Measurements from ENCODE around the gene FAM124B.
A peak's percentile ranks its signal among the peaks of the same experiment; 100 is the strongest.

FAM124B gene, protein sequence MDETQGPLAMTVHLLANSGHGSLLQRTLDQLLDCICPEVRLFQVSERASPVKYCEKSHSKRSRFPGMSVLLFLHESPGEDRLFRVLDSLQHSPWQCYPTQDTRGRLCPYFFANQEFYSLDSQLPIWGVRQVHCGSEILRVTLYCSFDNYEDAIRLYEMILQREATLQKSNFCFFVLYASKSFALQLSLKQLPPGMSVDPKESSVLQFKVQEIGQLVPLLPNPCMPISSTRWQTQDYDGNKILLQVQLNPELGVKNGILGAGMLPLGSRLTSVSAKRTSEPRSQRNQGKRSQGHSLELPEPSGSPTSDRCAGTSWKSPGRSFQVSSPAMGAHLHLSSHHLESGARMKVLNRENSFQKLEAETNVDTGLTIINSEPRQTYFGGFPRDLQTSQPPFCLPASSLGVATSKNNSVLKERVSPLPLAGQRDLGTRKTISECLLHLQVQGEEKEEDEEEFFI

DNA sequence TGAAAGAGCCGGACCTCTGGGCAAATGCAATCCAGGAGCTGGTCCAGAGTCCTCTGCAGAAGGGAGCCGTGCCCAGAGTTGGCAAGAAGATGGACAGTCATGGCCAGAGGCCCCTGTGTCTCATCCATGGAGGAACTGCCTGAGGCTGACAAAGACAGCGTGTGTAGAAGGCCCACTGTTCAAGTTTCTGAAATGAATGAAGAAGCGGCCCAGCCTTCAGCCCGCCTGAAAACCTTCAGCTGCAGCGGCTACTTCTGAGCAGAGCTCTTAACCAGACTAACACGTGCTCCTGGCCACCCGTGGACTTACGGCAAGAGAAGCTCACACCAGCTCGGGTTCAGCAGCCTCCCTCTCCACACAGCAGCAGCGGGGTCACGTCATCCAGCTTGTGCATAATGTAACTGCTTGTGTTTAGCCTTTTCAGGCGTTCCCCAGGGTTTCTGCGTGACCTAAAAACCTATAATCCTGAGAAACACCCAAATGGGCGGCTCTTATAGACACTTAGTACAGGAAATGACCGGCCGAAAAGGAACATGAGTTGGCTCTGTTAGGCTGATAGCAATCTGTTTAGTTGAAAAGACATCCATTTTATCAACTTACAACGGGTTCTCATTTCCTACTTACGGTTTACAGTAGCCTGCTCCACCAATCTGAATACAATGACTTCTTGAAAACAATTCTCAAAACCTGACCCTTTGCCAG lies at the start of gene FAM124B:
FAM124B (minus strand) TSS at position 467 of the 702 bp plus-strand sequence; CDS start at position 128, 339 bp downstream.
- H3K27me3 ChIP-seq (ENCODE audit: insufficient read depth, low read length, poor library complexity, severe bottlenecking) = no peaks in the 10 kb centered on the region
- H3K9me3 ChIP-seq (ENCODE audit: insufficient read depth, low read depth, low read length) = peaks cover 7% of the 10 kb centered on the region; the same call in 1 of the 2 replicates
- peak within 1 kb of the TSS; percentile 89 for H3K9ac ChIP-seq (ENCODE audit: low read depth, low read length, poor library complexity, severe bottlenecking)
- H2AFZ ChIP-seq (ENCODE audit: low read length) = peak within 1 kb of the TSS; percentile 79
- peak within 1 kb of the TSS; percentile 88 for H3K4me3 ChIP-seq (ENCODE audit: low read length, poor library complexity, severe bottlenecking)
- peaks cover 17% of the 10 kb centered on the region for H4K20me1 ChIP-seq (ENCODE audit: insufficient read depth, low read length, poor library complexity, severe bottlenecking)
- H3K4me1 ChIP-seq (ENCODE audit: insufficient read depth, low read length, poor library complexity, severe bottlenecking) = peaks cover 57% of the 10 kb centered on the region
- H3K36me3 ChIP-seq (ENCODE audit: insufficient read depth, low read length) = no peaks in the 10 kb centered on the region
- peaks cover 3% of the 10 kb centered on the region; the same call in 1 of the 2 replicates for H3F3A ChIP-seq (ENCODE audit: low read depth)
- peaks cover 48% of the 10 kb centered on the region for H3K79me2 ChIP-seq (ENCODE audit: insufficient read depth, low read length)
- H3K4me2 ChIP-seq (ENCODE audit: low read depth, low read length, poor library complexity, severe bottlenecking) = peak within 1 kb of the TSS; percentile 97
- no peaks in the 10 kb centered on the region for H3K9me2 ChIP-seq (replicated peaks; ENCODE audit: low read depth, low read length)
- no peak for TF ChIP-seq EZH2phosphoT487 (IDR thresholded peaks at IDR 0.05; ENCODE audit: borderline replicate concordance)
- TF ChIP-seq, protein P1, sequence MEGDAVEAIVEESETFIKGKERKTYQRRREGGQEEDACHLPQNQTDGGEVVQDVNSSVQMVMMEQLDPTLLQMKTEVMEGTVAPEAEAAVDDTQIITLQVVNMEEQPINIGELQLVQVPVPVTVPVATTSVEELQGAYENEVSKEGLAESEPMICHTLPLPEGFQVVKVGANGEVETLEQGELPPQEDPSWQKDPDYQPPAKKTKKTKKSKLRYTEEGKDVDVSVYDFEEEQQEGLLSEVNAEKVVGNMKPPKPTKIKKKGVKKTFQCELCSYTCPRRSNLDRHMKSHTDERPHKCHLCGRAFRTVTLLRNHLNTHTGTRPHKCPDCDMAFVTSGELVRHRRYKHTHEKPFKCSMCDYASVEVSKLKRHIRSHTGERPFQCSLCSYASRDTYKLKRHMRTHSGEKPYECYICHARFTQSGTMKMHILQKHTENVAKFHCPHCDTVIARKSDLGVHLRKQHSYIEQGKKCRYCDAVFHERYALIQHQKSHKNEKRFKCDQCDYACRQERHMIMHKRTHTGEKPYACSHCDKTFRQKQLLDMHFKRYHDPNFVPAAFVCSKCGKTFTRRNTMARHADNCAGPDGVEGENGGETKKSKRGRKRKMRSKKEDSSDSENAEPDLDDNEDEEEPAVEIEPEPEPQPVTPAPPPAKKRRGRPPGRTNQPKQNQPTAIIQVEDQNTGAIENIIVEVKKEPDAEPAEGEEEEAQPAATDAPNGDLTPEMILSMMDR (conservative IDR thresholded peaks at IDR 0.05; ENCODE audit: low read length) = no peak

DNA sequence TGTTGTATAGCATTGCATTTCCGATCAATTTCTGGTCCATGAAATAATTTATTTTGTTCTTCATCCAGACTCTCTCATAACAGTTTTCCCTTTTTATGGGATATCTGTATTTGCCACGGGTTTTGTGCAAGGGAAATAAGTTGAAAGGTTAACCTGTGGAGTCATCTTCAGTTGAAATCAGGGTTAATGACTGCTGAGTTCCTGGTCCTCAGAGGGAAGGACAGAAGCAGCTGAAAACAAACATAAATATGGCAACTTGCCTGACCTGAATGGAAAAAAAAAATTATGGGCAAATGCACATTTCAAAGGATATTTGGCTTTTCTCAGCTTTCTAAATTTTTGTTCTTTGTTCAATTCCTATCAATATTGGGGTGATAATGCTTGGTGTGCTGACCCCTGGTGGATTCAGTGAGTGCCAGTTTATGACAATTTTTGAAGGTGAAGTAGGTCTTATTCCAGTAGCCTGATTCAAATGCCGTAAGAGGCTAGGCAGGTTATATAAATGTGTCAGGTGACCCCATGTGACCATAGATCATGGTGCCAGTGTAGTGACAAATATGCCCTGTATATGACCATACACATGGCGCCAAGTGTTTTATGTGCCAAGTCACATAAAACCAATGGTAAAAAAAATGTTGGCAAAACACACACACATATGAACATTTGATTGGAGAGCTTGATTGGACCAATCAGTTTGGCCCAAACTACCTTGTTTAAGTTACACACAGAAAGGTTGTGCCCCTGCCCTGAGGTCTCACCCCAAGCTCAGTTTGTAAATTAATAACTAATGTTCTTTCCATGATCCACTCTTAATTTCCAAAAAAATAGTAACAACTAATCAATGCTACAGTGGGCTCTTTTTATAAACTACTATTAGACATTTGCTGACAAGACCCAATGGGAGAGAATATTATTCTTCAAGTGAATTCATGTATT lies 47.6 kb upstream of the FAM124B start:
- no peaks in the 10 kb centered on the region for H3K79me2 ChIP-seq (ENCODE audit: insufficient read depth, low read length)
- H3K4me1 ChIP-seq (ENCODE audit: insufficient read depth, low read length, poor library complexity, severe bottlenecking) = no peaks in the 10 kb centered on the region
- H3K9me3 ChIP-seq (ENCODE audit: insufficient read depth, low read depth, low read length) = no peaks in the 10 kb centered on the region
- no peaks in the 10 kb centered on the region for H3K9me2 ChIP-seq (replicated peaks; ENCODE audit: low read depth, low read length)
- no peaks in the 10 kb centered on the region for H3F3A ChIP-seq (ENCODE audit: low read depth)
- H3K4me2 ChIP-seq (ENCODE audit: low read depth, low read length, poor library complexity, severe bottlenecking) = no peak overlapping the region
- H3K4me3 ChIP-seq (ENCODE audit: low read length, poor library complexity, severe bottlenecking) = no peak overlapping the region
- no peaks in the 10 kb centered on the region for H3K27me3 ChIP-seq (ENCODE audit: insufficient read depth, low read length, poor library complexity, severe bottlenecking)
- H3K9ac ChIP-seq (ENCODE audit: low read depth, low read length, poor library complexity, severe bottlenecking) = no peak overlapping the region
- H2AFZ ChIP-seq (ENCODE audit: low read length) = no peak overlapping the region
- no peaks in the 10 kb centered on the region for H4K20me1 ChIP-seq (ENCODE audit: insufficient read depth, low read length, poor library complexity, severe bottlenecking)
- TF ChIP-seq, protein P1 (conservative IDR thresholded peaks at IDR 0.05; ENCODE audit: low read length) = peak; percentile 94
- no peak for TF ChIP-seq EZH2phosphoT487 (IDR thresholded peaks at IDR 0.05; ENCODE audit: borderline replicate concordance)
- no peaks in the 10 kb centered on the region for H3K36me3 ChIP-seq (ENCODE audit: insufficient read depth, low read length)

DNA sequence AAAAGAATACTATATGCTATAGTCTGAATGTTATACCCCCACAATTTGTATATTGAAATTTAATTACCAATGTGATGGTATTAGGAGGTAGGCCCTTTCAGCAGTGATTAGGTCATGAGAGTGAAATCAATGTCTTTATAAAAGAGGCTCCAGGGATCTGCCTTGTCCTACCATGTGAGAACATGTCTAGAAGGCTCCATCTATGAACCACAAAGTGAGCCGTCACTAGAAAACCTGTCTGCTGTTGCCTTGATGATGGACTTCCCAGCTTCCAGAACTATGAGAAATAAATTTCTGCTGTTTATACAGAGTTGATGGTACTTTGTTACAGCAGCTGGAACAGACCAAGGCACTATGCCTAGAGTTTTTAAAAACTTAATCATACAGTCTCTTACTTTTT lies 46.3 kb upstream of the FAM124B start:
- Histone ChIP-seq H3K4me2 (ENCODE audit: low read depth, low read length, poor library complexity, severe bottlenecking) (no peak overlapping the region), H3K4me3 (ENCODE audit: low read length, poor library complexity, severe bottlenecking) (no peak overlapping the region), H3K27me3 (ENCODE audit: insufficient read depth, low read length, poor library complexity, severe bottlenecking) (no peaks in the 10 kb centered on the region), H2AFZ (ENCODE audit: low read length) (no peak overlapping the region), H3K79me2 (ENCODE audit: insufficient read depth, low read length) (no peaks in the 10 kb centered on the region), H4K20me1 (ENCODE audit: insufficient read depth, low read length, poor library complexity, severe bottlenecking) (no peaks in the 10 kb centered on the region), H3K9me2 (replicated peaks; ENCODE audit: low read depth, low read length) (no peaks in the 10 kb centered on the region), H3F3A (ENCODE audit: low read depth) (no peaks in the 10 kb centered on the region), H3K36me3 (ENCODE audit: insufficient read depth, low read length) (no peaks in the 10 kb centered on the region), H3K9me3 (ENCODE audit: insufficient read depth, low read depth, low read length) (no peaks in the 10 kb centered on the region), H3K9ac (ENCODE audit: low read depth, low read length, poor library complexity, severe bottlenecking) (no peak overlapping the region), H3K4me1 (ENCODE audit: insufficient read depth, low read length, poor library complexity, severe bottlenecking) (peaks cover 5% of the 10 kb centered on the region)
- TF ChIP-seq EZH2phosphoT487 (IDR thresholded peaks at IDR 0.05; ENCODE audit: borderline replicate concordance) = no peak
- TF ChIP-seq, protein P1 (conservative IDR thresholded peaks at IDR 0.05; ENCODE audit: low read length) = no peak
